Chondrocyte (in vitro differentiated cells): Measurements from ENCODE around the gene FKBP5. TPM values are rescaled to one million over a fixed set of nuclear protein-coding genes. Genes with fewer than 3 reads are reported as not detected.

Experiments used
- DNase-seq: peaks from one replicate; pipeline ENCODE4 v3.0.0; 2021; ENCODE audit warnings: mixed read lengths, low spot score
- H3K27ac Mint-ChIP-seq: one replicate; pipeline ENCODE4 v1.8.0; 2021; ENCODE audit warnings: mild to moderate bottlenecking, moderate library complexity, mixed read lengths; ENCODE audit not compliant: unreplicated experiment
- H3K27me3 Mint-ChIP-seq: 2 replicates; pipeline ENCODE4 v1.8.0; 2021; ENCODE audit warnings: low read depth, mixed read lengths
- H3K36me3 Mint-ChIP-seq: 2 replicates; pipeline ENCODE4 v1.8.0; 2021; ENCODE audit warnings: low read depth, mixed read lengths
- H3K4me1 Mint-ChIP-seq: 2 replicates; pipeline ENCODE4 v1.8.0; 2021; ENCODE audit warnings: low read depth, mild to moderate bottlenecking, mixed read lengths
- H3K4me3 Mint-ChIP-seq: one replicate; pipeline ENCODE4 v1.8.0; 2021; ENCODE audit warnings: mild to moderate bottlenecking, moderate library complexity, mixed read lengths; ENCODE audit not compliant: unreplicated experiment
- H3K9me3 Mint-ChIP-seq: 2 replicates; pipeline ENCODE4 v1.8.0; 2021; ENCODE audit warnings: low read depth, mixed read lengths
- total RNA-seq: library from RNA; stranded (reverse); gene quantifications from 3 replicates; pipeline ENCODE4 v1.2.1, GENCODE V29; 2021
- TF ChIP-seq, protein P1 (sequence below): fragments of 200-600 bp; sonication (generic); IDR thresholded peaks from 2 replicates; pipeline ENCODE4 v1.5.0; 2021; ENCODE audit warnings: antibody characterized with exemption, mild to moderate bottlenecking, moderate library complexity

FKBP5 gene
- total RNA-seq, 1 donor from 2014 or later, result 143 TPM

DNA sequence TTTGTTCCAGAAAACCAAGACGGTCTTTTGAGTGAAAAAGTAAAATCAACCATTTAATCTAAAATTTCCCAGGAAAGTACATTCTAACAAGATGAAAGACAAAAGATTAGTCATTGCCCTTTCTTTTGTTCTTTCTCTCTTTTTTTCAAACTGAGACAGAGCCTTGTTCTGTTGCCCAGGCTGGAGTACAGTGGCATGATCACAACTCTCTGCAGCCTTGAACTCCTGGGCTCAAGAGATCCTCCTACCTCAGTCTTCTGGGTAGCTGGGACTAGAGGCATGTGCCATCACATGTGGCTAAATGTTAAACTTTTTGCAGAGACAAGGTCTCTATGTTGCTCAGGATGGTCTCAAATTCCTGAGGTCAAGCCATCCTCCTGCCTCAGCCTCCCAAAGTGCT, 75.0 kb downstream of the FKBP5 start:
- H3K9me3 Mint-ChIP-seq, result no peaks in the 10 kb centered on the region
- no peak overlapping the region for H3K27ac Mint-ChIP-seq
- no peak for DNase-seq
- no peak overlapping the region for H3K4me3 Mint-ChIP-seq
- TF ChIP-seq, protein P1, sequence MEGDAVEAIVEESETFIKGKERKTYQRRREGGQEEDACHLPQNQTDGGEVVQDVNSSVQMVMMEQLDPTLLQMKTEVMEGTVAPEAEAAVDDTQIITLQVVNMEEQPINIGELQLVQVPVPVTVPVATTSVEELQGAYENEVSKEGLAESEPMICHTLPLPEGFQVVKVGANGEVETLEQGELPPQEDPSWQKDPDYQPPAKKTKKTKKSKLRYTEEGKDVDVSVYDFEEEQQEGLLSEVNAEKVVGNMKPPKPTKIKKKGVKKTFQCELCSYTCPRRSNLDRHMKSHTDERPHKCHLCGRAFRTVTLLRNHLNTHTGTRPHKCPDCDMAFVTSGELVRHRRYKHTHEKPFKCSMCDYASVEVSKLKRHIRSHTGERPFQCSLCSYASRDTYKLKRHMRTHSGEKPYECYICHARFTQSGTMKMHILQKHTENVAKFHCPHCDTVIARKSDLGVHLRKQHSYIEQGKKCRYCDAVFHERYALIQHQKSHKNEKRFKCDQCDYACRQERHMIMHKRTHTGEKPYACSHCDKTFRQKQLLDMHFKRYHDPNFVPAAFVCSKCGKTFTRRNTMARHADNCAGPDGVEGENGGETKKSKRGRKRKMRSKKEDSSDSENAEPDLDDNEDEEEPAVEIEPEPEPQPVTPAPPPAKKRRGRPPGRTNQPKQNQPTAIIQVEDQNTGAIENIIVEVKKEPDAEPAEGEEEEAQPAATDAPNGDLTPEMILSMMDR, result no peak
- H3K4me1 Mint-ChIP-seq, result peaks cover 45% of the 10 kb centered on the region
- no peaks in the 10 kb centered on the region for H3K27me3 Mint-ChIP-seq
- H3K36me3 Mint-ChIP-seq, result peaks cover 51% of the 10 kb centered on the region

- TF ChIP-seq, protein P1, result no peak
- Mint-ChIP-seq H3K4me3 (no peak overlapping the region), H3K9me3 (no peaks in the 10 kb centered on the region), H3K27me3 (no peaks in the 10 kb centered on the region), H3K4me1 (peaks cover 49% of the 10 kb centered on the region), H3K27ac (peak overlapping the region; percentile 82), H3K36me3 (peaks cover 53% of the 10 kb centered on the region)
- no peak for DNase-seq
Measured at GRCh38 chr6:35611240-35611639, 77.5 kb downstream of the FKBP5 start.

DNA sequence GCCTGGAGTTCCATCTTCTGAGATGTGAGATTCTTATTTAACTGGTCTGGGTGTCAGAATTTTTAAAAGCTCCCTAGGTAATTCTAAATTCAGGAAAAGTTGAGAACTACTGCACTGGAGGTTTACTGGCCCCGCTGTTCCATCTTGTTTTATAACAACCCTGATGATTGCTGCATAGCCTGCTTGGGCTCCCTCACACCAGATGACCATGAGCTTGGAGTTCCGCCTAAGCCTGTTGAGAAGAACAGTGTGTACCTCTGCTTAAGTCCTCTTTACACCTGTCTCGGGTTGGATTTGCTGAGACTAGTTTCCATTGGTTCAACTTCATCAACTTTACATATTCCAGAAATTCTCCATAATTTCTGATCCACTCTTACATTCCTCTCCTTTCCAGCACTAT, 77.9 kb downstream of the FKBP5 start:
- TF ChIP-seq, protein P1, result no peak
- H3K27ac Mint-ChIP-seq, result peak overlapping the region; percentile 82
- no peaks in the 10 kb centered on the region for H3K9me3 Mint-ChIP-seq

DNA sequence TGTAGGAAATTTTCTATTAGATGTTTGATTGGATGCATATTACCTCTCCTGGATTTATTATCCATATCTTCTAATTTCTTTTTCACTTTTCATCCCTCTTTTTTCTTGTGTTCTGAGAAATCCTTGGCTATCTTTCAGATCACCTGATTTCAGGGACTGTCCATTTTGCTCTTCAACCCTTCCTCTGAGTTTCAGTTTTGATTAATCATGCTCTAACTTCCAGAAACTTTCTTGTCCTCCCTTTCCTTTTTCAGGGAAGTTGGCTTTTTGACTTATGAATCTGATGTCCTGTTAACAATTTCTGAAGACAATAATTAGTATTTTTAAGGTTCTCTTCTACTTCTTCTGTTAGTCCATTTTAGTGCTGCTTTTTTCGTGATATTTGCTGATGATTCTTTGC, 79.1 kb downstream of the FKBP5 start:
- H3K4me3 Mint-ChIP-seq, result no peak overlapping the region
- peaks cover 49% of the 10 kb centered on the region for H3K36me3 Mint-ChIP-seq
- H3K9me3 Mint-ChIP-seq, result no peaks in the 10 kb centered on the region
- no peak for DNase-seq
- peaks cover 51% of the 10 kb centered on the region for H3K4me1 Mint-ChIP-seq
- TF ChIP-seq, protein P1, result no peak
- no peaks in the 10 kb centered on the region for H3K27me3 Mint-ChIP-seq
- peak overlapping the region; percentile 24 for H3K27ac Mint-ChIP-seq

More for the DNA sequence above, 77.9 kb downstream of the FKBP5 start:
- no peak for DNase-seq
- Mint-ChIP-seq H3K4me3 (no peak overlapping the region), H3K4me1 (peaks cover 53% of the 10 kb centered on the region), H3K27me3 (no peaks in the 10 kb centered on the region), H3K36me3 (peaks cover 56% of the 10 kb centered on the region)

DNA sequence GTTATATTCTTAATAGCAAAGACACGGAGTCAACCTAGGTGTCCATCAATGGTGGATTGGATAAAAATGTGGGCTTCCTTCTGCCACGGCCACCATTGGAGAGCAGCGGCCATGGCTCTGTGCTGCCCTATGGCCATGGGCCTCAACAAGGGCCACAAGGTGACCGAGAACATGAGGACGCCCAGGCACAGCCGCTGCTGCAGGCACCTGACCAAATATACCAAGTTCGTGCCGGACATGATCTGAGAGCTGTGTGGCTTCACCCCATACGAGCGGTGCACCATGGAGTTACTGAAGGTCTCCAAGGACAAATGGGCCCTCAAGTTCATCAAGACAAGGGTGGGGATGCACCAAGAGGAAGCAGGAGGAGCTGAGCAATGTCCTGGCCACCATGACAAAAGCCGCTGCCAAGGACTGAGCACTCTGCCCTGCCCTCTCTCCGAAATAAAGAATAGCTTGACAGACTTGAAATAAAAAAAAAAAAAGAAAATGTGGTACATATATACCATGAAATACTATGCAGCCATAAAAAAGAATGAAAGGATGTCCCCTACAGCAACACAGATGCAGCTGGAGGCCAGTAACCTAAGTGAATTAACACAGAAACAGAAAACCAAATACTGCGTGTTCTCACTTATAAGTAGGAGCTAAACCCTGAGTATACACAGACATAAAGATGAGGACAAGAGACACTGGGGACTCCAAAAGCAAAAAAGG, 81.0 kb downstream of the FKBP5 start:
- H3K9me3 Mint-ChIP-seq, result no peaks in the 10 kb centered on the region
- peaks cover 61% of the 10 kb centered on the region for H3K4me1 Mint-ChIP-seq
- H3K27me3 Mint-ChIP-seq, result no peaks in the 10 kb centered on the region
- no peak overlapping the region for H3K4me3 Mint-ChIP-seq
- DNase-seq, result no peak
- peak overlapping the region; percentile 19 for H3K27ac Mint-ChIP-seq
- TF ChIP-seq, protein P1, result no peak
- peaks cover 40% of the 10 kb centered on the region for H3K36me3 Mint-ChIP-seq
